Loucy (cell line): Measurements from ENCODE around the gene SLC26A4.
A peak's percentile ranks its signal among the peaks of the same experiment; 100 is the strongest.

ENCODE experiments used
- H2AFZ ChIP-seq: fragments of 200-600 bp; sonication (generic); 2 replicates; pipeline ENCODE4 v1.6.0; 2016; ENCODE audit warnings: antibody characterized with exemption, mild to moderate bottlenecking, low read length, moderate library complexity
- H3F3A ChIP-seq: fragments of 200-600 bp; 2 replicates; pipeline ENCODE4 v1.6.0; 2016; ENCODE audit warnings: antibody characterized with exemption, low read depth, mild to moderate bottlenecking
- H3K27me3 ChIP-seq: fragments of 200-600 bp; sonication (generic); 2 replicates; pipeline ENCODE4 v1.6.1; 2014; ENCODE audit warnings: low read length, mild to moderate bottlenecking; ENCODE audit not compliant: insufficient read depth, poor library complexity, severe bottlenecking
- H3K36me3 ChIP-seq: fragments of 200-600 bp; sonication (generic); 2 replicates; pipeline ENCODE4 v1.6.1; 2016; ENCODE audit warnings: low read length; ENCODE audit not compliant: insufficient read depth
- H3K4me1 ChIP-seq: fragments of 200-600 bp; sonication (generic); 2 replicates; pipeline ENCODE4 v1.5.1; 2014; ENCODE audit warnings: low read length, mild to moderate bottlenecking; ENCODE audit not compliant: insufficient read depth, poor library complexity, severe bottlenecking
- H3K4me2 ChIP-seq: fragments of 200-600 bp; sonication (generic); 2 replicates; pipeline ENCODE4 v1.6.0; 2014; ENCODE audit warnings: antibody characterized with exemption, low read length, low read depth, mild to moderate bottlenecking; ENCODE audit not compliant: poor library complexity, severe bottlenecking
- H3K4me3 ChIP-seq: fragments of 200-600 bp; sonication (generic); 2 replicates; pipeline ENCODE4 v1.5.1; 2014; ENCODE audit warnings: low read length, mild to moderate bottlenecking, mixed read lengths; ENCODE audit not compliant: poor library complexity, severe bottlenecking
- H3K79me2 ChIP-seq: fragments of 200-600 bp; sonication (generic); 2 replicates; pipeline ENCODE4 v1.6.1; 2014; ENCODE audit warnings: low read length; ENCODE audit not compliant: insufficient read depth
- H3K9ac ChIP-seq: fragments of 200-600 bp; sonication (generic); 2 replicates; pipeline ENCODE4 v1.6.0; 2014; ENCODE audit warnings: mild to moderate bottlenecking, low read depth, low read length, moderate library complexity; ENCODE audit not compliant: poor library complexity, severe bottlenecking
- H3K9me2 ChIP-seq: fragments of 200-600 bp; sonication (generic); replicated peaks from 2 replicates; pipeline ENCODE4 v1.6.1; 2016; ENCODE audit warnings: low read depth, low read length, mixed read lengths
- H3K9me3 ChIP-seq: fragments of 200-600 bp; sonication (generic); 2 replicates; pipeline ENCODE4 v1.6.1; 2014; ENCODE audit warnings: mild to moderate bottlenecking, antibody characterized with exemption, low read length, low read depth; ENCODE audit not compliant: insufficient read depth
- H4K20me1 ChIP-seq: fragments of 200-600 bp; sonication (generic); 2 replicates; pipeline ENCODE4 v1.6.0; 2014; ENCODE audit warnings: antibody characterized with exemption, low read length, mild to moderate bottlenecking; ENCODE audit not compliant: insufficient read depth, poor library complexity, severe bottlenecking
- EZH2phosphoT487 ChIP-seq: fragments of 200-600 bp; IDR thresholded peaks from 2 replicates; pipeline ENCODE4 v1.6.1; 2018; ENCODE audit warnings: antibody characterized with exemption, mild to moderate bottlenecking, moderate library complexity, borderline replicate concordance
- TF ChIP-seq, protein P1 (sequence below): fragments of 200-600 bp; sonication (generic); conservative IDR thresholded peaks from 2 replicates; pipeline ENCODE4 v1.5.1; 2014; ENCODE audit warnings: mild to moderate bottlenecking, antibody characterized with exemption, low read length

The SLC26A4 gene

DNA sequence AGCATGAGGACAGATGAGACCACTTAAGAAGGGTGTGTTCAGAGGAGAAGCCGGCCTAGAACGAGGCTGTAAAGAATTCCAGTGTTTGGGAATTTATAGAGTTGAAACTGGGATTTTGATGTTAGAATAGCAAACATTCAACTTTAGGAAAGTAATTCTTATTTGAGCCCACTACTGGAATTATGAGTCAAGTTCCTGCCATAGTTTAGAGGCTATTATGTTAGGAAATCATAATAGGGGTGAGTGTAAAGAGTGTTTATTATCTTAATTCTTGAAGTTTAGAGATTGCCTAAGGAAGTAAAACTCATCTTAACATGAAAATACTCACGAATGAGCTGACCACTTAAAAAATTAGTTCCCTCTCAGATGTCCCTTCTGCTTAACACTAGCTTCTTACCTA, 85.4 kb downstream of the SLC26A4 start:
- Histone ChIP-seq H4K20me1 (peaks cover 66% of the 10 kb centered on the region), H3K36me3 (peaks cover 13% of the 10 kb centered on the region), H3K79me2 (peaks cover 68% of the 10 kb centered on the region), H3K9ac (peak overlapping the region; percentile 94), H3K27me3 (no peaks in the 10 kb centered on the region), H3F3A (0 out of 2 replicates have a peak, but pooled peaks cover 4% of the 10 kb centered on the region), H3K4me2 (peak overlapping the region; percentile 91), H3K4me1 (peaks cover 45% of the 10 kb centered on the region), H3K4me3 (peak overlapping the region; percentile 84), H2AFZ (no peak overlapping the region), H3K9me3 (no peaks in the 10 kb centered on the region), H3K9me2 (no peaks in the 10 kb centered on the region)
- TF ChIP-seq, protein P1, sequence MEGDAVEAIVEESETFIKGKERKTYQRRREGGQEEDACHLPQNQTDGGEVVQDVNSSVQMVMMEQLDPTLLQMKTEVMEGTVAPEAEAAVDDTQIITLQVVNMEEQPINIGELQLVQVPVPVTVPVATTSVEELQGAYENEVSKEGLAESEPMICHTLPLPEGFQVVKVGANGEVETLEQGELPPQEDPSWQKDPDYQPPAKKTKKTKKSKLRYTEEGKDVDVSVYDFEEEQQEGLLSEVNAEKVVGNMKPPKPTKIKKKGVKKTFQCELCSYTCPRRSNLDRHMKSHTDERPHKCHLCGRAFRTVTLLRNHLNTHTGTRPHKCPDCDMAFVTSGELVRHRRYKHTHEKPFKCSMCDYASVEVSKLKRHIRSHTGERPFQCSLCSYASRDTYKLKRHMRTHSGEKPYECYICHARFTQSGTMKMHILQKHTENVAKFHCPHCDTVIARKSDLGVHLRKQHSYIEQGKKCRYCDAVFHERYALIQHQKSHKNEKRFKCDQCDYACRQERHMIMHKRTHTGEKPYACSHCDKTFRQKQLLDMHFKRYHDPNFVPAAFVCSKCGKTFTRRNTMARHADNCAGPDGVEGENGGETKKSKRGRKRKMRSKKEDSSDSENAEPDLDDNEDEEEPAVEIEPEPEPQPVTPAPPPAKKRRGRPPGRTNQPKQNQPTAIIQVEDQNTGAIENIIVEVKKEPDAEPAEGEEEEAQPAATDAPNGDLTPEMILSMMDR, result no peak
- TF ChIP-seq EZH2phosphoT487, result no peak

DNA sequence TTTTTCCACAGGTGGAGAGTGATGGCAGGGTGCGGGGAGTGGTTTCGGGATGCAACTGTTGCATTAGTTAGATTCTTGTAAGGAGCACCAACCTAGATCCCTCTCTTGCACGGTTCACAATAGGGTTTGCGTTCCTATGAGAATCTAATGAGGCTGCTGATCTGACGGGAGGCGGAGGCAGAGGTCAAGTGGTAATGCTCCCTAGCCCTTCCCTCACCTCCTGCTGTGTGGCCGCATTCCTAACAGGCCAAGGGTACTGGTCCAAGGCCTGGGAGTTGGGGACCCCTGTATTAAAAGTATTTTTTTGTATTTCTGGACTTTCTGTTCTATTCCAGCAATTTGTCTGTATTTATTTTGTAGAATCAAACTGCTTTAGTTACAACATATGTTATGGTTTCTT, 90.5 kb downstream of the SLC26A4 start:
- no peak overlapping the region for H3K4me3 ChIP-seq
- H3K4me1 ChIP-seq, result peaks cover 28% of the 10 kb centered on the region
- no peak overlapping the region for H3K9ac ChIP-seq
- H3K27me3 ChIP-seq, result no peaks in the 10 kb centered on the region
- peaks cover 78% of the 10 kb centered on the region for H4K20me1 ChIP-seq
- H3K9me2 ChIP-seq, result no peaks in the 10 kb centered on the region
- H3F3A ChIP-seq, result no peaks in the 10 kb centered on the region
- H3K9me3 ChIP-seq, result no peaks in the 10 kb centered on the region
- H3K4me2 ChIP-seq, result peak overlapping the region; percentile 39
- H2AFZ ChIP-seq, result no peak overlapping the region
- peaks cover 65% of the 10 kb centered on the region for H3K79me2 ChIP-seq
- TF ChIP-seq EZH2phosphoT487, result no peak
- TF ChIP-seq, protein P1, result no peak
- H3K36me3 ChIP-seq, result peaks cover 58% of the 10 kb centered on the region

DNA sequence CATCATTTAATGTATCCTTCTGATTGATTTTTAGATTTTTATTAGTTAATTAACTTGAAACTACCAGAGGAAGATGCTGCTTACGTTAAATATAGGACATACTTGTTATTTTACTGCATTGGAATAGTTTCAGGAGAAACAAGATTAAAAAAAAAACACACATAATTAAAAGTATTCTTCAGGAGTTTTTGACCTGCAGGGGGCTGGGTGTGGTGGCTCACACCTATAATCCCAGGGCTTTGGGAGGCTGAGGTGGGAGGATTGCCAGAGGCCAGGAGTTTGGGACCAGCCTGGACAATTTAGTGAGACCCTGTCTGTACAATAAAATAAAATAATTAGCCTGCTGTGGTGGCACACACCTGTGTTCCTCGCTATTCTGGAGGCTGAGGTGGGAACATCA, 94.0 kb downstream of the SLC26A4 start:
- Histone ChIP-seq H3K9ac (no peak overlapping the region), H3K36me3 (peaks cover 86% of the 10 kb centered on the region), H3K79me2 (peaks cover 30% of the 10 kb centered on the region), H3K9me3 (no peaks in the 10 kb centered on the region), H3K4me1 (no peaks in the 10 kb centered on the region), H3K9me2 (no peaks in the 10 kb centered on the region), H2AFZ (no peak overlapping the region), H3K27me3 (no peaks in the 10 kb centered on the region), H4K20me1 (peaks cover 46% of the 10 kb centered on the region), H3K4me2 (no peak overlapping the region), H3F3A (no peaks in the 10 kb centered on the region), H3K4me3 (no peak overlapping the region)
- TF ChIP-seq, protein P1, result no peak
- TF ChIP-seq EZH2phosphoT487, result no peak
